Measurements from ENCODE around the gene TMEM9B.

The TMEM9B gene

DNA sequence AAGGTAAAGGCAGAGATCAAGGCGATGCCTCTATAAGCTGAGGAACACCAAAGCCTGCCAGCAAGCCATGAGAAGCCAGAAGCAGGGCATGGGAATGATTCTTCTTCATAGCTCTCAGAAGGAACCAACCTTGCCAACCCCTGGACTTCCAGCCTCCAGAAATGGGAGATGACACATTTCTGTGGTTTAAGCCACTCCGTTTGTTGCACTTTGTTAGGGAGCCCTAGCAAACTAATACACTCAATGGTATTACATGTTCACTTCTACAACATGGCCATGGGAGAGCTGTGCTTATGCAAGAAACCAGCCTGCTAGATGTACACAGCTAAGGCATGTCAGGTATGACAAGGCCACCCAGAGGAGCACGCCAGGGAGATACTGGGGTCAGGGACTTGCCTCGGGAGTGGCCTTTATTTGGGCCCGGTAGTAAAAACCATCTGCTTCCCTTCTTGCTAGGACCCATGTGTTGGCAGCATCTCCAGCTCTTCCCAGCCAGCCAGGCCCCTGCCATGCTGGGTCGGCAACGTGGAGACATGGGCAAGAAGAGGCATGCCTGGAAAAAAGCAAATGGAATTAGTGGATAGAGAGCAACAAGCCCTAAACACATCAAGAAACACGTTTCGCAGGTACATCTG is 35.1 kb downstream of the TMEM9B start:
- no peak for DNase-seq (ENCODE audit: low read depth)

DNA sequence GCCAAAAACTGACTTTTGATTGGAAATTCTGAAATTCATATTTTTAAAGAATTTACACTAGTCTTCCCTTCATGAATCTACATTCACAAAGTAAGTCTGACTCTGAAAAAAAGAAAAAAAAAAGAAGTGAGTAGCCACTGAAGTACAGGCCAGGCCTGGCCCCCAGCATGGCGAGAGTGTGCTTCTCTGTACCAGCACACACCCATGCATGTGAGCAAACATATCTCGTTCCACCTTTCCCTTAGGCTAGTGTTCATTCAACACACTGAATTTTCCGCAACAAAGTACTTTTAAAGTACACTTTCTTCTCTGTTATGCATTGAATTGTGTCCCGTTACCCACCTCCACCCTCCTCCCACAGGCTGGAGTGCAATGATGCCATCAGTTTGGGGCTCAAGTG is 36.0 kb downstream of the TMEM9B start:
- DNase-seq (ENCODE audit: low read depth): no peak

DNA sequence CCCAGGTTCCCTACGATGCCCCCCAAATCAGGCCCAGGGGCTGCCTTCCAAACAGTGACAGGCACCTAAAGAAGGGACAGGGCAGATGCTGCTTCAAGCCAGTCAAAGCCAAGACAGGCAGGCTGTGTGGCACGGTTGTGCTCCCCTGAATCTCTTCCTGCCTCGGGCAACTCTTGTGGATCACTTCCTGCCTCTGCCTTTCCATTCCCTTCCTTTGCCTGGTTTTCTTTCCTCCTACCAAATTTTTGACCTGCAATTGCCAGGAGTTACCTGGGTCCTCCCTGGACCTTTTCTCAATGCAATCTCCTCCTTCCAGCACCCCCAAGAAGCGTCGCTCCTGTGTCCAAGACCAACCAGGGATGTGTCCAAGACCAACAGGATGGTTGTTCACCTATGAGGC is 37.0 kb downstream of the TMEM9B start:
- no peak for DNase-seq (ENCODE audit: low read depth)

DNA sequence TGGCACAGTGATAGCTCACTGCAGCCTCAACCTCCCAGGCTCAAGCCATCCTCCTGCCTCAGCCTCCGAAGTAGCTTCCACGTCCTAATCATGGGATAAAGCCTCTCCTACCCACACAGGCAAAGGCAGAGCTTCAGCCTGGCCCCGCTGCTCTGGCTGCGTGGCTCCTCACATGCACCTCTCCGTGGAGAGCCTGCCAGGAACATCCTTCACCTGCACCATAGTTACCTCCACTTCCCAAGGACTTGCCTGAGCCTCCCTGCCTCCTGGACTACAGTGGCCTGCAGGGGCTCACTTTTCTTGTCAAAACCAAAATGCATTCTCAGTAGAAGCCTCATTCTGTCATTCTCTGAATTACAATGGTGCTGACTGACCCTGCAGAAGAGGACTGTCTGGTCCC is 38.0 kb downstream of the TMEM9B start:
- no peak for DNase-seq (ENCODE audit: low read depth)

DNA sequence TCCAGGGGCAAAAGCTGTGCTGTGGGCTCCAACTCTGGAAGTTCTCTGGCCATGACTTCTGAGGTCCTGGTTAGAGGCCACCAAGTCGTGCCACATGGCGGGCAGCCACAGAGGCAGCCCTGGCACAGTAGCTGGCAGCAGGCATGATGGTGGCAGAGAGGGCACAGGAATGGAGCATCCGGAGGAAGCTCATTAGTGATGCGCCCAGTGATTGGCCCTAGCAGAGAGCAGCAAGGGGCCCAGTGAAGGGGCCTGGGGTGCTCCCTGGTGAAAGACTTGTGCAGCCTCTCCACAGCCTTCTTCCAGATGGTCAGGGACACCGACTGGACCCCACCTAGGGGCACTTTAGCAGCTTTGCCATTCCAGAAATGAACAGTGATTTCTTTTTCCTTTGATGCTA is 38.5 kb downstream of the TMEM9B start:
- no peak for DNase-seq (ENCODE audit: low read depth)

DNA sequence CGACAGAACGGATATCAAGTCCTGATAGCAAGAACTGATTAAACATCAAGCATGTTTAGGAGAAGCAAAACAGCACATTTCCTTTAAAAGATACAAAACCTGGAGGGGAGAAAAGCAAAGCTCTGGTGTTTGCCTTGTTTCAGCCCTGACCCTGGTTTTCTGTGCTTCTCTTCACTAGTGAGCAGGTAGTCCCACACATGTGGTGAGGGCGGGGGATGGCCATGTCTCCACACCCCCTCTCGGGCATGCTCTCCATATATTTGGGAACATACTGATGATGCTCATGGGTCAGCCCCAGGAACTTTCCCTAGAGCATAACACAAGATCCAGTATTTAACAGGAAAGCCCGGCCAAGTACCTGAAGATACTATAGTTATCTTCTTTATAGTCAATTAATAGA is 41.6 kb downstream of the TMEM9B start:
- no peak for DNase-seq (ENCODE audit: low read depth)

DNA sequence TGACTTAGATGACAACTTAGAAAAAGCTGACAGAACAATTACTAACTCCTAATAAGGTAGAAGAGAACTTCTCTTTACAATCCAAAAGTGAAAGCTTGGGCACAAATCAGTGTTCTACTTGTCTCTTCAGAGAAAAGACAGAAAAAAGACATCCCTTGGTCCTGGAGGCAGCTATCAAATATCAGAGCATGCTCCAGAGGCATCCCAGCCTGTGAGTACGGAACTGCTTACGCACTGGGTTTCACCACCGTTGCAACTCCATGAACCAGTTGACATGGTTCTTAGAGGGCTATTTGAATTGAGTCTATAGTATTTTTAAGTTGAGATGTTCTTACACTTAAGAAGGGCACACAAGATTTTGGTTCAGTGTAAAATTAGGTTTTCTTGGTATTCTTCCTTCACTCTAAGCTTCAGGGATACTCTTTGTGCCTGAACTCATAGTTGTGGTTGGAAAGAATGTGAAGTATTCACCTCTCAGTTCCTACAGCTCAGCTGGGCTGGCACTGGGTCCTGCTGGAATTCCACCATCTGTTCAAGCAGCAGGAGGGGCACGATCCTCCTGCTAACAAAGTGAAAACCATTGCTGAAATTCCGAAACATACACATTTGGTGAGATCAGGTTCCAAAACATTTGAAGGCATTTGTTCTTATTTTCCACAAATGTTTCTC is 47.0 kb downstream of the TMEM9B start:
- no peak for DNase-seq (ENCODE audit: low read depth)

DNA sequence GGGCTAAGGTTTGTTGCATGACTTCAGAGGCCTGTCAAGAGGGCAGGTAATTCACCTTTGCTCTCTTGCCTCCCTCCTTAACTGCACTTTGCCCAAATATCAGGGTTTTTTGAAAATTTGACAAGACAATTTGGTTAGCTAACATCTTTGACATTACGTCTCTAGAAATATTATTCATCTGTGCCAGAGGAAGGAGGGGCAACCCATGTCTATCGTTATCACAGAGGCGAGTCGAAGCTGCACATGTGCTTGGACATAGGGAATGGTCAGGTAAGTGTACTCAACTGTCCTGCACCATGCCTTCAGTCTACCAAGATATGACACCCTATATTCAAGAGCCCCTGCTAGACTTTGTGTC is 49.6 kb downstream of the TMEM9B start:
- DNase-seq (ENCODE audit: low read depth): no peak

DNA sequence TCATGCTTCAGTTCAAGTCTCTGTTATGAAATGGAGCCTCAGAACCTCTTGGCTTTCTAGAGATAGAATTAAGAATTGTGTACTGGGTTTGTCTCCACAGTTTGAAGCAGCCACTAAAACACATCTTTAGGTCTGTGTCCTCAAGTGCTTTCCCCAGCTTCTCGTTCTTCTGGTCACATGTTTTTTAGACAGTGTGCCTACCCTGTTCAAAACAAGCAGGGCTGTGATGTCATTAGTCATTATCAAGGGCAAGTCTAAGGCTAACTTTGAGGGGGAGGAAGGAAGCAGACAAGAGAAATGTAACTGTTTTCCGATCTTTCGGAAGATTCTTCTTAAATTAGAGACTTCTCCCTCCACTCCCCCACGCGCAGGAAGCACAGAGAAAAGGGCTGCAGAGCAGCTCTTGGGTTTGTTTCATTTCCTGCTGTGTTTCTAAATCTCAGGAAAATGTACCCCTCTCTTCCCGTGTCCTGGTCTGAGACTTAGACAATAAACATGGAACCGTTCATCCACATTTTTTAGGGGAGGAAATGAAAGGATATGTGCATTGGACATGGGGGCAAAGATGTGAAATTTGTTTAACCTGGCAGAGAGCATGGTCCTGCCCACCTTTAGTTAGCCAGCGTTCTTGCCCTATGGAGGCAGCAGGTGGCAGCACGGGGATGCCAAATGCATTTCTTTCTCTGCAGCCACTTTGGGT is 50.1 kb downstream of the TMEM9B start:
- DNase-seq (ENCODE audit: low read depth): peak; percentile 32

DNA sequence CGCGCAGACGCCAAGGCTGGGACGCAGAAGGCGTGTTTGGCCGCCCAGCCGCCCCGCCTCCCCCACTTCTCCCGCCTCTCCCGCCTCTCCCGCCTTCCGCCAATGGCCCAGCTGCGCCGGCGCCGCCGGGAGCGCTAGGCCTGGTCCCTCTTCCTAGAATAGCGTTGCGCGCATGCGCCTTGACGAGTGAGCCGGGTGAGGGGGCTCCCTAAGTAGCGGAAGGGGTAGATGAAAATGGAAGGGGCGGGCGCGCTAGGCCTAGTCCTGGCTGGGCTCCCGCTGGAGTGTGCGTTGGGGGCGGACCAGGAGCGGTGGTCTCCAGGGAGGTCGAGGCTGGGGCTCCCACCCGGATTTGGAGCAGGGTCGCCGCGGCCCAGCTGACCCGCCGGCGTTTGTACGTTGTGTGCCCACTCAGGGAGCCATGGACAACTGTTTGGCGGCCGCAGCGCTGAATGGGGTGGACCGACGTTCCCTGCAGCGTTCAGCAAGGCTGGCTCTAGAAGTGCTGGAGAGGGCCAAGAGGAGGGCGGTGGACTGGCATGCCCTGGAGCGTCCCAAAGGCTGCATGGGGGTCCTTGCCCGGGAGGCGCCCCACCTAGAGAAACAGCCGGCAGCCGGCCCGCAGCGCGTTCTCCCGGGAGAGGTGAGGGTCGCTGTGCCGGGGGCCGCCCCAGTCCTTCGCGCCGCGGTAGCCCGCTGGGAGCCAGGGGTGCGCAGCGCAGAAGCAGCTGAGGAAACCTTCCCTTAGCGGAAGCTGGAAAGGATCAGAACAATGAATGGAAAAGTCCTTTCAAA is 53.0 kb downstream of the TMEM9B start, which contains the start of gene AKIP1:
Gene AKIP1, plus strand, starts transcription at position 161 of the 795 bp plus-strand sequence. Its CDS starts 261 bp downstream, at position 422.
- peak; percentile 65 for DNase-seq (ENCODE audit: low read depth)

DNA sequence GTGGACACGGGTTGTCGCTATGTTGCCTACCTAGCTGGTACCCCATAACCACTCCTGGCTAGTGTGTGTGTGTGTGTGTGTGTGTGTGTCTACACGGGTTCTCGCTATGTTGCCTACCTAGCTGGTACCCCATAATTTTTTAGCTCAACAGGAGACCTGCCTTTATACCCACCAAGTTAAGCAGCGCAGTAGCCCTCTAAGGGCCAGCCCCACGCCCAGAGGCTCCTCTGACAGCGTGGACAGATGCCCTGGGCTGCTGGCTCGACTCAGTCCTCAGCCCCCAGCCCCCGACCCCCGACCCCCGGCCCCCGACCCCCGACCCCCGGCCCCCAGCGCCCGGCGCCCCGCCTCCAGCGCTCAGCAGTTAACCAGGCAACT is 53.6 kb downstream of the TMEM9B start:
- DNase-seq (ENCODE audit: low read depth): no peak

DNA sequence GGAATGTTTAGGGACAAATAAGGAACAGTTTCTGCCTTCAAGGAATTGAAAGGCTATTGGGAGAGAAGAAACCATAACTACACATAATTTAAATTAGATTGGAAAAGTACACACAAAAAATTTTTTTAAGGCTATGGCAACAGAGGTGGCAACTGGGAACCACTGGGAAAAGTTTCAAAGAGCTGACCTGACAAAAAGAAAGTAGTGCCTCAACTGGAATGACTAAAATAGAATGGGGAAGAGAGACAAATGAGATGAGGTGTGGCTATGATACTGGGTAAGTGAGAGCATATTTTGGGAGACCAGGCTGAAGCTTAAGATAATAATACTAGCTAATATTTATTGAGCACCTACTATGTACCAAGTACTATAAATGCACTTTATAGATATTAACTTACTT is 56.1 kb downstream of the TMEM9B start:
- DNase-seq (ENCODE audit: low read depth): no peak

DNA sequence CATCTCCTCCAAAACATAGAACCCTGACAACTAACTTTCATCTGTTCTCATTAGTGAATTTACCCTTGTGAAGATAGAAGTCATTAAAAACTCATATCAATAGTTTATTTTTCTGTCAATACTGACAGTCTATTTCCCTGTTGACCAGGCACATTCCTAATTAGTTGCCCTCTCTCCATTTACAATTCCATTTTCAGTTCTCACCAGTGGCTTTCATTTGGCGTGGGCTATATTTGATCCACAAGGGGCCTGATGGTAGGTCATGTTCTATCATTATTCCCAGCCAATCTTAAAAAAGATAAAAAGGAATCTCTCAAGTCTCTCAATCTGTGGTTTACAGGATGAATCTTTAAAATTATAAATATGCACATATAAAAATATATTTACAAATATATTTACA is 57.1 kb downstream of the TMEM9B start:
- DNase-seq (ENCODE audit: low read depth): no peak

DNA sequence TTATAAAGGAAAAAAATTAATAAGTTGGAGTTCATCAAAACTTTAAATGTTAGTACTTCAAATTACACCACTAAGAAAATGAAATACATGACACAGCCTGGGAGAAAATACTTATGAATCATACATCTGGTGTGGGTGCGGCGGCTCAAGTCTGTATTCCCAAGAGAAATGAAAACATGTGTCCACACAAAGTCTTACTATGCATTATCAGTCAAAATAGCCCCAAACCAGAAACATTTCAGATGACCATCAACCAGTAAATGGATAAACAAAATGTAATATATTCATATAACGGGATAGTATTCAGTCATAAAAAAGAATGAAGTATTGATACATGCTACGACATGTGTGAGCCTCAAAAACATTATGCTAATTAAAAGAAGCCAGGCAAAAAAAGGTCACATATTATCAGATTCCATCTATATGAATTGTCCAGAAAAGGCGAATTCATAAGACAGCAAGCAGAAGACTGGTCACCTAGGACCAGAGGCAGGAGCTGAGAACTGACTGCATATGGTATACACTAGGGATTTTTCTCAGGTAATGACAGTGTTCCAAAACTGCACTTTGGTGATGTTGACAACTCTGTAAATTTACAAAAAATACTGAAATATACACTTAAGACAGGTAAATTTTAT is 58.6 kb downstream of the TMEM9B start:
- DNase-seq (ENCODE audit: low read depth): no peak

DNA sequence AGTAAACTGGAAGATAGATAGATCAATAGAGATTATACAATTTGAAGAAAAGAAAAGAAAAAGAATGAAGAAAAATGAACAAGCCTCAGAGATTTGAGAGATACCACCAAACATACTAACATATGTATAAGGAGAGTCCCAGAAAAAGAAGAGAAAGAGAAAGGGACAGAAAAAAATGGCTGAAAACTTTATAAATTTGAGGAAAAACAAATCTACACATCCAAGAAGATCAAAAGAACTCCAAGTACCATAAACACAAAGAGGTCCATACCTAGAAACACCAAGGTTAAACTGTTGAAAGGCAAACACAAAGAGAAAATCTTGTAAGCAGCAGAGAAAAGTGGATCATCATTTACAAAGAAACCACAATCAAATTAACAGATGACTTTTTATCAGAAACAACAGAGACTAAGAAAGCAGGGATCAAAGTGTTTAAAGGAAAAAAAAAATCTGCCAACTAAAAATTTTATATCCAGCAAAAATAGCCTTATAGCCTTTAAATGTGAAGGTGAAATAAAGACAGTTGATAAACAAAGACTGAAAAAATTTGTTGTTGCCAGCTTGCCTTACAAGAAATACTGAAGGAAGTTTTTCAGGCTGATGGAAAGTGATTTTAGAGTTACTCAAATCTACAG is 65.0 kb downstream of the TMEM9B start:
- no peak for DNase-seq (ENCODE audit: low read depth)

All from activated T-cell treated with anti-CD3 and anti-CD28 coated beads for 1 hour (primary cell).